OCI-LY1 (cell line): Measurements from ENCODE around the gene OLA1.

Source experiments
- CTCF ChIP-seq: fragments of 200-600 bp; sonication (generic), shearing (Covaris generic); IDR thresholded peaks from 2 replicates; pipeline ENCODE4 v1.5.1; 2017; ENCODE audit warnings: mild to moderate bottlenecking, antibody characterized with exemption, low read length, moderate library complexity, mixed read lengths
- EZH2 ChIP-seq: fragments of 200-600 bp; sonication (generic), shearing (Covaris generic); IDR thresholded peaks from 2 replicates; pipeline ENCODE4 v1.8.0; 2017; ENCODE audit warnings: borderline replicate concordance, mixed run types, mild to moderate bottlenecking, antibody characterized with exemption, low read length, moderate library complexity, mixed read lengths

- TF ChIP-seq CTCF (no peak), EZH2 (no peak)
These were observed 200.1 kb downstream of the OLA1 start for GRCh38 chr2:174048243-174048642.
